Panc1 (cell line): ENCODE results near the gene FZD4. TPM values are rescaled to one million over a fixed set of nuclear protein-coding genes. Genes with fewer than 3 reads are reported as not detected.

ENCODE experiments used
- ATAC-seq: fragments of 200-7000 bp; cut with Tn5 transposase; 2 replicates; pipeline ENCODE4 v1.9.1; 2020; ENCODE audit warnings: mild to moderate bottlenecking, moderate library complexity
- BruUV-seq: library from RNA; stranded (reverse); fragments of 400-500 nt; replicated peaks from 2 replicates; lab custom pipeline; 2021; lab: Mats Ljungman, UMichigan
- CTCF ChIA-PET: fragments of 300-600 bp; sonication (Branson Sonifier 250); formaldehyde crosslinking; loops from one replicate; lab custom pipeline; 2022; ENCODE audit warnings: antibody characterized with exemption; lab: Charles Lee
- POLR2A ChIA-PET: fragments of 300-600 bp; sonication (Branson Sonifier 250); formaldehyde crosslinking; loops from one replicate; lab custom pipeline; 2022; ENCODE audit warnings: antibody characterized with exemption; lab: Charles Lee
- DNase-seq: peaks from one replicate; pipeline ENCODE4 v3.0.0-alpha.2; 2010; ENCODE audit warnings: low read depth, low spot score
- H3K27ac ChIP-seq: 2 replicates; pipeline ENCODE4 v1.5.1; 2011; ENCODE audit warnings: mild to moderate bottlenecking, low read length, inconsistent platforms
- H3K27me3 ChIP-seq: fragments of 200-500 bp; sonication (Bioruptor generic); 2 replicates; pipeline ENCODE4 v1.6.0; 2014; ENCODE audit warnings: low read length, inconsistent platforms; ENCODE audit not compliant: control insufficient read depth, insufficient read depth
- H3K36me3 ChIP-seq: fragments of 200-500 bp; sonication (Bioruptor generic); 2 replicates; pipeline ENCODE4 v1.5.1; 2014; ENCODE audit warnings: inconsistent platforms, mild to moderate bottlenecking, low read length, moderate library complexity; ENCODE audit not compliant: control insufficient read depth, insufficient read depth
- H3K4me1 ChIP-seq: 2 replicates; pipeline ENCODE4 v1.5.1; 2011; ENCODE audit warnings: inconsistent platforms, mild to moderate bottlenecking, low read length, moderate library complexity; ENCODE audit not compliant: control insufficient read depth, insufficient read depth
- H3K4me3 ChIP-seq, 2 experiments: 2 replicates each; pipeline ENCODE4 v1.5.1; 2011 to 2012; ENCODE audit warnings: low read depth in 2 of 2, low read length in 2 of 2, mild to moderate bottlenecking in 2 of 2, inconsistent platforms in 1 of 2, moderate library complexity in 1 of 2
- H3K9me3 ChIP-seq: fragments of 200-500 bp; sonication (Bioruptor generic); 2 replicates; pipeline ENCODE4 v1.5.1; 2014; ENCODE audit warnings: low read depth, mild to moderate bottlenecking, inconsistent platforms, low read length, moderate library complexity; ENCODE audit not compliant: control insufficient read depth, insufficient read depth
- POLR2AphosphoS5 ChIP-seq: IDR thresholded peaks from 2 replicates; pipeline ENCODE4 v1.6.1; 2012; ENCODE audit warnings: mild to moderate bottlenecking, low read depth, low read length, moderate library complexity
- REST ChIP-seq, 2 experiments: IDR thresholded peaks; 2 replicates each; pipeline ENCODE4 v1.6.1; 2011 to 2012; ENCODE audit warnings: low read depth in 2 of 2, control low read depth in 1 of 2, low read length in 1 of 2, mild to moderate bottlenecking in 1 of 2, moderate library complexity in 1 of 2; ENCODE audit not compliant: insufficient read depth in 1 of 2
- SIN3A ChIP-seq: IDR thresholded peaks from 2 replicates; pipeline ENCODE4 v1.6.1; 2012; ENCODE audit warnings: low read depth, mild to moderate bottlenecking, low read length, moderate library complexity, borderline replicate concordance; ENCODE audit not compliant: insufficient read depth
- TCF7L2 ChIP-seq: IDR thresholded peaks from 2 replicates; pipeline ENCODE4 v1.6.1; 2011; ENCODE audit warnings: mild to moderate bottlenecking, low read depth, low read length, inconsistent platforms
- in situ Hi-C: cut with HindIII; loops from 2 replicates; pipeline ENCODE4 v1.10.0; 2016; ENCODE audit warnings: low sequenced_read_pairs, low pct_unique_long_range_greater_than_20kb
- intact Hi-C: fragments of 100-400 bp; cut with micrococcal nuclease; formaldehyde crosslinking; loops from one replicate; pipeline ENCODE4 v1.10.0; 2022; ENCODE audit not compliant: unreplicated experiment
- total RNA-seq: library from RNA; stranded (reverse); gene quantifications from one replicate; pipeline ENCODE4 v1.2.1, GENCODE V29; 2021; ENCODE audit not compliant: unreplicated experiment
- TF ChIP-seq, protein P1 (sequence below): fragments of 450-650 bp; IDR thresholded peaks from 2 replicates; pipeline ENCODE4 v1.5.1; 2017; ENCODE audit warnings: mild to moderate bottlenecking

FZD4 gene
- total RNA-seq, 1 experiment from 2014 or later, result 11.1 TPM

DNA sequence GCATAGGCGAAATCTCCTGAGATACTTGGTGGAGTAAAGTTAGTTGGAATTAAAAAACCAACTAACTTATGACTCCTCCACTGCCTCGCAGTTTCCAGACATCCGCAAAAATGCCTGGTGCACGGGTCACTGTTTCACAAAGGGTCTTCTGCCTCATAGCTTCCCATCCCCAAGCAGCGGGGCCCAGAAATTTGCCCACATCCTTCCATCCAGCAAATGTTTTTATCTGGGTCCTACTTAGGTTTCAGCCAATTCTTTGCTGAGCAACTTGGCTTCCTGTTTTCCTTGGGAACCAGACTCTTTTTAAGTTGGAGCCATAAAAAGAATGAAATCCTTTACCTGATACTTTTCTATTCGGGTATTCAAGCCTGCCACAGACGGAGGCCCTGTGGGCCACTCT is 36.2 kb downstream of the FZD4 start:
- intact Hi-C loops, result loop anchor here (1.0 to 10.0 kb wide), 3 partner anchors 49 to 544 kb away; partner anchors contain the start of gene CCDC81
- ATAC-seq, result peak; percentile 23; the same call in 1 of the 2 replicates
- Histone ChIP-seq H3K4me1 (peaks cover 10% of the 10 kb centered on the region), H3K27me3 (no peaks in the 10 kb centered on the region), H3K4me3 (no peak overlapping the region), H3K9me3 (no peaks in the 10 kb centered on the region), H3K27ac (peak overlapping the region; percentile 6), H3K36me3 (no peaks in the 10 kb centered on the region)
- in situ Hi-C loops, result no loop called here
- CTCF ChIA-PET, result interaction anchor here (1.0 to 1.2 kb wide), 2 partner anchors 50 to 311 kb away, joined by 3 to 5 read pairs; no protein-coding TSS in a partner anchor
- BruUV-seq, result no TSS peak
- POLR2A ChIA-PET, result no interaction called here
- TF ChIP-seq REST (IDR thresholded peaks at IDR 0.05; ENCODE audit: insufficient read depth in 1 of 2, low read depth in 2 of 2, low read length in 1 of 2), result no peak
- DNase-seq, result no peak

- H3K4me1 ChIP-seq, result peaks cover 10% of the 10 kb centered on the region
- no peaks in the 10 kb centered on the region for H3K36me3 ChIP-seq
- in situ Hi-C loops, result no loop called here
- no peak overlapping the region for H3K4me3 ChIP-seq
- POLR2A ChIA-PET, result no interaction called here
- no TSS peak for BruUV-seq
- no peak overlapping the region; the same call in 1 of the 2 replicates for H3K27ac ChIP-seq
- CTCF ChIA-PET, result interaction anchor here (0.6 to 1.2 kb wide), 3 partner anchors 50 to 558 kb away, joined by 3 to 5 read pairs (median 3); no protein-coding TSS in a partner anchor
- no peaks in the 10 kb centered on the region for H3K9me3 ChIP-seq
- no peak for TF ChIP-seq POLR2AphosphoS5
- DNase-seq (no peak), ATAC-seq (no peak)
- no peaks in the 10 kb centered on the region for H3K27me3 ChIP-seq
- intact Hi-C loops, result loop anchor here (2.0 to 10.0 kb wide), 2 partner anchors 464 to 544 kb away; partner anchors contain the start of gene CCDC81
Observed at GRCh38 chr11:86918496-86918895, 36.7 kb downstream of the FZD4 start.

DNA sequence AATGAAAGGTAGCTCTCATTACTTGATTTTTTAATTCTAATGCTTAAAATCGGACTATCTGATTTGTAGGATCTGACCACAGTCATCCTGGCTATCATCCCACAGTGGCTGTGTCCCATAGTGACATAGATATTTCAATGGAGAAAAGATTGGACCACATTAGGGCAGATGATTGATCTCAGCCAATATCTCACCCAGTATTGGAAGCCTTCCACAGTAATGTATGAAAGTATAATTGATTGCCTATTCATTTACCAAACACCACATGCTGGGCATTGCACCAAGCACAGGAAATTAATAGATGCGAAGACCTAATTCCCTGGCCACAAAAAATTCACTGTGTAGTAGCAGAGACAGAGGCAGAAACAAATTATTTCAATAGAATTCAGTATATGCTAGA is 37.6 kb downstream of the FZD4 start:
- BruUV-seq, result no TSS peak
- in situ Hi-C loops, result no loop called here
- intact Hi-C loops, result loop anchor here (10.0 kb wide), 1 partner anchor 543 kb away; the partner anchor contains the start of gene CCDC81
- no peak overlapping the region for H3K4me3 ChIP-seq
- ATAC-seq, result no peak
- no peaks in the 10 kb centered on the region for H3K36me3 ChIP-seq
- POLR2A ChIA-PET, result no interaction called here
- DNase-seq, result no peak
- H3K27me3 ChIP-seq, result no peaks in the 10 kb centered on the region
- peaks cover 10% of the 10 kb centered on the region for H3K4me1 ChIP-seq
- H3K27ac ChIP-seq, result no peak overlapping the region
- CTCF ChIA-PET, result no interaction called here
- TF ChIP-seq, protein P1, sequence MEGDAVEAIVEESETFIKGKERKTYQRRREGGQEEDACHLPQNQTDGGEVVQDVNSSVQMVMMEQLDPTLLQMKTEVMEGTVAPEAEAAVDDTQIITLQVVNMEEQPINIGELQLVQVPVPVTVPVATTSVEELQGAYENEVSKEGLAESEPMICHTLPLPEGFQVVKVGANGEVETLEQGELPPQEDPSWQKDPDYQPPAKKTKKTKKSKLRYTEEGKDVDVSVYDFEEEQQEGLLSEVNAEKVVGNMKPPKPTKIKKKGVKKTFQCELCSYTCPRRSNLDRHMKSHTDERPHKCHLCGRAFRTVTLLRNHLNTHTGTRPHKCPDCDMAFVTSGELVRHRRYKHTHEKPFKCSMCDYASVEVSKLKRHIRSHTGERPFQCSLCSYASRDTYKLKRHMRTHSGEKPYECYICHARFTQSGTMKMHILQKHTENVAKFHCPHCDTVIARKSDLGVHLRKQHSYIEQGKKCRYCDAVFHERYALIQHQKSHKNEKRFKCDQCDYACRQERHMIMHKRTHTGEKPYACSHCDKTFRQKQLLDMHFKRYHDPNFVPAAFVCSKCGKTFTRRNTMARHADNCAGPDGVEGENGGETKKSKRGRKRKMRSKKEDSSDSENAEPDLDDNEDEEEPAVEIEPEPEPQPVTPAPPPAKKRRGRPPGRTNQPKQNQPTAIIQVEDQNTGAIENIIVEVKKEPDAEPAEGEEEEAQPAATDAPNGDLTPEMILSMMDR, result no peak
- TF ChIP-seq TCF7L2, result no peak
- no peak for TF ChIP-seq POLR2AphosphoS5
- TF ChIP-seq SIN3A, result no peak
- TF ChIP-seq REST (IDR thresholded peaks at IDR 0.05; ENCODE audit: insufficient read depth in 1 of 2, low read depth in 2 of 2, low read length in 1 of 2), result no peak
- no peaks in the 10 kb centered on the region for H3K9me3 ChIP-seq
